Gastrocnemius medialis (tissue), 4 donors: ENCODE results near the gene SLC35G2.

Experiments used
- POLR2A ChIP-seq, 2 donors: fragments of 450-650 bp; IDR thresholded peaks; one replicate each; pipeline ENCODE4 v1.6.1; 2017; ENCODE audit warnings: antibody characterized with exemption in 2 of 2, mild to moderate bottlenecking in 2 of 2, moderate library complexity in 2 of 2
- TF ChIP-seq, protein P1 (sequence below), 5 experiments: fragments of 450-650 bp in 3 of 5; fragments of 200-600 bp in 2 of 5; sonication (generic) in 2 of 5; IDR thresholded peaks in 4 of 5; conservative IDR thresholded peaks in 1 of 5; 1 replicate in 4 of 5; 2 replicates in 1 of 5; pipeline ENCODE4 v1.5.1; 2016 to 2019; ENCODE audit warnings: antibody characterized with exemption in 5 of 5, mild to moderate bottlenecking in 3 of 5, moderate library complexity in 3 of 5

- TF ChIP-seq, protein P1, sequence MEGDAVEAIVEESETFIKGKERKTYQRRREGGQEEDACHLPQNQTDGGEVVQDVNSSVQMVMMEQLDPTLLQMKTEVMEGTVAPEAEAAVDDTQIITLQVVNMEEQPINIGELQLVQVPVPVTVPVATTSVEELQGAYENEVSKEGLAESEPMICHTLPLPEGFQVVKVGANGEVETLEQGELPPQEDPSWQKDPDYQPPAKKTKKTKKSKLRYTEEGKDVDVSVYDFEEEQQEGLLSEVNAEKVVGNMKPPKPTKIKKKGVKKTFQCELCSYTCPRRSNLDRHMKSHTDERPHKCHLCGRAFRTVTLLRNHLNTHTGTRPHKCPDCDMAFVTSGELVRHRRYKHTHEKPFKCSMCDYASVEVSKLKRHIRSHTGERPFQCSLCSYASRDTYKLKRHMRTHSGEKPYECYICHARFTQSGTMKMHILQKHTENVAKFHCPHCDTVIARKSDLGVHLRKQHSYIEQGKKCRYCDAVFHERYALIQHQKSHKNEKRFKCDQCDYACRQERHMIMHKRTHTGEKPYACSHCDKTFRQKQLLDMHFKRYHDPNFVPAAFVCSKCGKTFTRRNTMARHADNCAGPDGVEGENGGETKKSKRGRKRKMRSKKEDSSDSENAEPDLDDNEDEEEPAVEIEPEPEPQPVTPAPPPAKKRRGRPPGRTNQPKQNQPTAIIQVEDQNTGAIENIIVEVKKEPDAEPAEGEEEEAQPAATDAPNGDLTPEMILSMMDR (IDR thresholded peaks at IDR 0.05 in 4 of 5, conservative IDR thresholded peaks at IDR 0.05 in 1 of 5), result no peak
- TF ChIP-seq POLR2A (IDR thresholded peaks at IDR 0.05), result no peak
These were observed 26.2 kb upstream of the SLC35G2 start for GRCh38 chr3:136792556-136793330.
